Neural crest cell (in vitro differentiated cells): ENCODE data around the gene HYOU1. TPM values are rescaled to one million over a fixed set of nuclear protein-coding genes. Genes with fewer than 3 reads are reported as not detected.

Experiments used
- DNase-seq: peaks from one replicate; pipeline ENCODE4 v3.0.0; 2021; ENCODE audit warnings: low read depth, mixed read lengths, low spot score
- H3K27ac Mint-ChIP-seq: one replicate; pipeline ENCODE4 v1.8.0; 2021; ENCODE audit warnings: mild to moderate bottlenecking, mixed read lengths; ENCODE audit not compliant: unreplicated experiment
- H3K27me3 Mint-ChIP-seq: 2 replicates; pipeline ENCODE4 v1.8.0; 2021; ENCODE audit warnings: low read depth, mild to moderate bottlenecking, mixed read lengths
- H3K36me3 Mint-ChIP-seq: 2 replicates; pipeline ENCODE4 v1.8.0; 2021; ENCODE audit warnings: low read depth, mild to moderate bottlenecking, mixed read lengths
- H3K4me1 Mint-ChIP-seq: 2 replicates; pipeline ENCODE4 v1.8.0; 2021; ENCODE audit warnings: mixed read lengths
- H3K4me3 Mint-ChIP-seq: one replicate; pipeline ENCODE4 v1.8.0; 2021; ENCODE audit warnings: mild to moderate bottlenecking, mixed read lengths
- H3K9me3 Mint-ChIP-seq: 2 replicates; pipeline ENCODE4 v1.8.0; 2021; ENCODE audit warnings: mixed read lengths
- CTCF ChIP-seq: fragments of 200-600 bp; sonication (generic); conservative IDR thresholded peaks from 2 replicates; pipeline ENCODE4 v1.5.0; 2021; ENCODE audit warnings: antibody characterized with exemption, mild to moderate bottlenecking
- total RNA-seq: library from RNA; stranded (reverse); gene quantifications from 2 replicates; pipeline ENCODE4 v1.2.1, GENCODE V29; 2021

The HYOU1 gene
- total RNA-seq, 1 donor from 2014 or later, result 204 TPM

GRCh38 chr11:119025099-119025473, 31.9 kb downstream of the HYOU1 start:
- H3K36me3 Mint-ChIP-seq, result peaks cover 4% of the 10 kb centered on the region
- peaks cover 3% of the 10 kb centered on the region for H3K27me3 Mint-ChIP-seq
- peaks cover 26% of the 10 kb centered on the region for H3K4me1 Mint-ChIP-seq
- TF ChIP-seq CTCF, result no peak
- no peaks in the 10 kb centered on the region for H3K9me3 Mint-ChIP-seq
- DNase-seq, result no peak
- H3K4me3 Mint-ChIP-seq, result peak overlapping the region; percentile 40
- no peak overlapping the region for H3K27ac Mint-ChIP-seq

- DNase-seq, result no peak
- no peak for TF ChIP-seq CTCF
- Mint-ChIP-seq H3K36me3 (peaks cover 6% of the 10 kb centered on the region), H3K9me3 (no peaks in the 10 kb centered on the region), H3K4me1 (peaks cover 26% of the 10 kb centered on the region), H3K27me3 (peaks cover under 1% of the 10 kb centered on the region), H3K27ac (no peak overlapping the region), H3K4me3 (peak overlapping the region; percentile 40)
Observed at GRCh38 chr11:119024430-119025098, 32.4 kb downstream of the HYOU1 start.

- Mint-ChIP-seq H3K4me1 (peaks cover 24% of the 10 kb centered on the region), H3K36me3 (peaks cover 6% of the 10 kb centered on the region), H3K4me3 (peak overlapping the region; percentile 29), H3K9me3 (no peaks in the 10 kb centered on the region), H3K27ac (no peak overlapping the region), H3K27me3 (no peaks in the 10 kb centered on the region)
- no peak for TF ChIP-seq CTCF
- no peak for DNase-seq
Observed at GRCh38 chr11:119023741-119024140, 33.3 kb downstream of the HYOU1 start.

GRCh38 chr11:119021631-119022030, 35.4 kb downstream of the HYOU1 start:
- Mint-ChIP-seq H3K27me3 (no peaks in the 10 kb centered on the region), H3K36me3 (peaks cover 16% of the 10 kb centered on the region), H3K4me1 (peaks cover 42% of the 10 kb centered on the region), H3K27ac (no peak overlapping the region), H3K4me3 (peak overlapping the region; percentile 81), H3K9me3 (no peaks in the 10 kb centered on the region)
- TF ChIP-seq CTCF, result no peak
- no peak for DNase-seq

- peaks cover 49% of the 10 kb centered on the region for H3K4me1 Mint-ChIP-seq
- H3K4me3 Mint-ChIP-seq, result peak overlapping the region; percentile 99
- DNase-seq, result no peak
- no peaks in the 10 kb centered on the region for H3K27me3 Mint-ChIP-seq
- no peak overlapping the region for H3K27ac Mint-ChIP-seq
- peaks cover 23% of the 10 kb centered on the region for H3K36me3 Mint-ChIP-seq
- no peaks in the 10 kb centered on the region for H3K9me3 Mint-ChIP-seq
- no peak for TF ChIP-seq CTCF
Observed at GRCh38 chr11:119019996-119020395, 37.0 kb downstream of the HYOU1 start.
